Peyer's patch (tissue), 4 donors: ENCODE measurements around the gene C3orf85.

Experiments
- POLR2A ChIP-seq, 2 donors: fragments of 450-650 bp; IDR thresholded peaks; one replicate each; pipeline ENCODE4 v1.5.1; 2017; ENCODE audit warnings: antibody characterized with exemption in 2 of 2, mild to moderate bottlenecking in 2 of 2, moderate library complexity in 2 of 2
- TF ChIP-seq, protein P1 (sequence below), 6 experiments: fragments of 450-650 bp in 4 of 6; fragments of 200-600 bp in 2 of 6; sonication (generic) in 1 of 6; IDR thresholded peaks; one replicate each; pipeline ENCODE4 v1.5.1; 2017 to 2019; ENCODE audit warnings: antibody characterized with exemption in 6 of 6, mild to moderate bottlenecking in 3 of 6, moderate library complexity in 1 of 6

DNA sequence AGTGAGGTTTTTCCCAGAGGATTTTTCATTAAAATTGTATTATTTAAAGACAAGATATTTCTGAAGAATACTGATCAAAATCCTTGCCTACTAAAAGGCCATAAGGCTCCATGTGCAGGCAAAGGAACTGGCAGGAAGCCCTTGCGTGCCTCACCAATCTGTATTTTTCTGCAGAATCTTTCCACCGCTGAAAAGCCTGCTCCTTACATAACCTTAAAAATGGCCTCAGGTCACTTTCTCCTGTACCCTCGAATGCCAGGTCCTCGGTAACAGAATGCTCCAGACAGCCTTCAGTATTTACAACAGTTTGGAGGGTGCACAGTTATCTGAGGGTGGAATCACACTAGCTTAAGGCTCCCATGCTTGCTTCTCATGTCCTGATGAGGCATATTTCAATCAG is 21.8 kb upstream of the C3orf85 start:
- TF ChIP-seq, protein P1, sequence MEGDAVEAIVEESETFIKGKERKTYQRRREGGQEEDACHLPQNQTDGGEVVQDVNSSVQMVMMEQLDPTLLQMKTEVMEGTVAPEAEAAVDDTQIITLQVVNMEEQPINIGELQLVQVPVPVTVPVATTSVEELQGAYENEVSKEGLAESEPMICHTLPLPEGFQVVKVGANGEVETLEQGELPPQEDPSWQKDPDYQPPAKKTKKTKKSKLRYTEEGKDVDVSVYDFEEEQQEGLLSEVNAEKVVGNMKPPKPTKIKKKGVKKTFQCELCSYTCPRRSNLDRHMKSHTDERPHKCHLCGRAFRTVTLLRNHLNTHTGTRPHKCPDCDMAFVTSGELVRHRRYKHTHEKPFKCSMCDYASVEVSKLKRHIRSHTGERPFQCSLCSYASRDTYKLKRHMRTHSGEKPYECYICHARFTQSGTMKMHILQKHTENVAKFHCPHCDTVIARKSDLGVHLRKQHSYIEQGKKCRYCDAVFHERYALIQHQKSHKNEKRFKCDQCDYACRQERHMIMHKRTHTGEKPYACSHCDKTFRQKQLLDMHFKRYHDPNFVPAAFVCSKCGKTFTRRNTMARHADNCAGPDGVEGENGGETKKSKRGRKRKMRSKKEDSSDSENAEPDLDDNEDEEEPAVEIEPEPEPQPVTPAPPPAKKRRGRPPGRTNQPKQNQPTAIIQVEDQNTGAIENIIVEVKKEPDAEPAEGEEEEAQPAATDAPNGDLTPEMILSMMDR (IDR thresholded peaks at IDR 0.05): no peak
- no peak for TF ChIP-seq POLR2A (IDR thresholded peaks at IDR 0.05)
